ENCODE measurements around the gene HSPE1. TPM values are rescaled to one million over a fixed set of nuclear protein-coding genes. Genes with fewer than 3 reads are reported as not detected.
A peak's percentile ranks its signal among the peaks of the same experiment; 100 is the strongest.
"Not testable (repeated sequence)": the region's sequence is repeated elsewhere in the genome, so short reads cannot be mapped to it uniquely, and the experiment has no call there.

Gene HSPE1
- total RNA-seq, 1 donor from 2014 or later, result 115 TPM

DNA sequence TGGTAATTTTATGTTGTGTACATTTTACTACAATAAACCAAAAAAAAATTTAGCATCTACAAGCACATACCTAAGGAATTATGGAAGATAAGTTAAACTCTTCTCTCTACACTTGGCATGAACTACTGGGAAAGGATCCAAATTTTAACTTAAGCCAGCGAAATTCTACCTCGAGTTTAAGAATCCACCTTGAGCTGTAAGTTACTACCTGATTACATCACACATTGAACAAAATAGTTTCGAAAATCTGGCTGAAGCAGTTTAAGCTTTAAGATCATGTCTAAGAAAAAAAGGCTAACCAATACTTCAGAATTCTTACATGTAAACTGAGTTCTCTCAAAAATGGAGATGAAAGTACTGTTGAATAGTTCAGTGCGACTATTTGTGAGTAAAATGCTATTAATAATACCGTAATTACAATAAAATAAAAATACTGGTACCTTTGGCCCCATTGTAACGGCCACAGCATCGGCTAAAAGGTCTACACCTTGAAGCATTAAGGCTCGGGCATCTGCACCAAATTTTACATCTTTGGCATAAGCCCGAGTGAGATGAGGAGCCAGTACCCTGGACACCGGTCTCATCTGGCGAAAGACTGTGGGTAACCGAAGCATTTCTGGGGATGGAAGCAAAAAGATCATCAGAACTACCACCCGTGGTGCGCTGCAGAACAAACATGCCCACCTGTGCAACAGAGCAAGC lies 1.8 kb upstream of the HSPE1 start:
- DNase-seq (ENCODE audit: low read depth, low spot score), result no peak

DNA sequence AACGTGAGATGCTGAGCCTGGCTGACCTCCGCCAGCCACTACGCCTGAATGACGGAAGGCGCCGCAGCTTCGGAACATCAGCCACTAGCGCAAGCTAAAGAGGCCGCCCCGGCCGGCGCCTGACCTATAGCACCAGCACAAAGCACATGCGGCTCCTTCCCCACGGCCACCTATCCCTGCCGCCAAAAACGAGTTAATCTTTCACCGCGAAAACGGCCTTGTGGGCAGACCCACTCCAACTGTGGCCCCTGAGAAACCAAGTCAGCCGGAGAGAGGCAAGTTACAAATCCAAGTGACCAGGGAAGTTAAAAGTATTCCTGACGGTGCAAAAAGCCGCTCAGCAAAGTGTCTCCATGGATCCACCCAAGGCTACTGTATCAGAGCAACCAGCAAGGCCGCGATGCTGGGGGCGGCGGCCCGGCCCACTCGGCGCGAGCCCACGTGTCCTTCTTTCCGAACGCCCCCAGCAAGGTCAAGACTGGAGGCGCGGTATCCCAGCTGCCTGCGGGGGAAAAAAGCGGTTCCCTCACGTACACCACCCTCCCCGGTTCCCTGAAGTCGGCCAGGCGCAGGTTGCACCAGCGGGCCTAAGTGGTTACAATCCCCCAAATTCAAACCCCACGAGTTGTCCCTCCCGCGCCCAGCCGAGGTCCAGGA lies 1.1 kb upstream of the HSPE1 start:
- no peak for DNase-seq (ENCODE audit: low read depth, low spot score)

- DNase-seq (ENCODE audit: low read depth, low spot score), result no peak
Measured at GRCh38 chr2:197500503-197501131, 438 bp downstream of the HSPE1 start.

DNA sequence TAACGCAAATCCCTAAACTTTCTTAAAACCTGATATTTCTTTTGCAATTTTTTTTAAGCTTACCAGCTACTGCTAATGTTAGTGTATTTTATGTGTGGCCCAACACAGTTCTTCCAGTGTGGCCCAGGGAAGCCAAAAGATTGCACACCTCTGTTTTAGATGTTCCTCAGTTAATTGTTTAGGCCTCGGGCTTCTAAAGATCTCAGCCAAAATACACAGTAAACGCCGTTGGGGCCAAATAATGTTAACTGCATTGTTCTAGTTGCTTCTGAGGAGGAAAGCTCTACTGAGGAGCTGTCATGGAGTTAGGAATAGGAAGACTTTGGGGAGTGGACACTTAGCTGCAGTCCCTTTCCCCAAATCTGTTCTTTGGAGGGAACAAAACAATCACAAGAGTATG lies 2.0 kb downstream of the HSPE1 start:
- no peak for DNase-seq (ENCODE audit: low read depth, low spot score)

- no peak for DNase-seq (ENCODE audit: low read depth, low spot score)
Measured at GRCh38 chr2:197502685-197503084, 2.5 kb downstream of the HSPE1 start.

DNA sequence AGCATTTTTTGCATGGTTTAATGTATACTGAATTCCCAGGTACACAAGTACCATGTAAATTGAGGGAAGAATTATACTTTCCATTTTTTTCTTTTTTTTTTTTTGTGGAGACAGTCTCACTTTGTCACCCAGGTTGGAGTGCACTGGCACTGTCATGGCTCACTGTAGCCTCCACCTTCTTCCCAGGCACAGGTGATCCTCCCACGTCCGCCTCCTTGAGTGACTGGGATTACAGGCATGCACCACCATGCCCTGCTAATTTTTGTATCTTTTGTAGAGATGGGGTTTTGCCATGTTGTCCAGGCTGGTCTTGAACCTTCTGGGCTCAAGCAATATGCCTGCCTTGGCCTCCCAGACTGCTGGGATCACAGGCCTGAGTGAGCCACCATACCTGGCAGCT lies 3.8 kb downstream of the HSPE1 start:
- no peak for DNase-seq (ENCODE audit: low read depth, low spot score)

DNA sequence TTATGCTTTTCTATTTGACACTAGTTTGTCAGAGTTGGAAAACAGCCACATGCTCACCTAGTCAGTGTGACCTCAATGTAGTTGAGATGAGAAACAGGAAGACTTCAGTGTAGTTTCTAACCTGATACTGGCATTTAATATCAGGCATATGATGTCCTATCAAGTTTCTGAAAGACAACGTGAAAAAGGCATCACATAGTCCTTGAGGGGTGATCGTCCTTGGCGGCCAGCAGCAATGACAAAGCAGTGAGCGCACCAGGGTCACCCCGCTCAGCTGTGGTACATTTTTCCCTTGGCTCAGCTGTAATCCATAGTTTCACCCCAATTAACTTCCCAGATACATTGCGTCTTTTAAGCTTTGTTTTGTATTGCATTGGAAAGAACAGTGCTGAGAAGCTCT lies 4.3 kb downstream of the HSPE1 start:
- DNase-seq (ENCODE audit: low read depth, low spot score), result no peak

GRCh38 chr2:197506658-197507057 lies 6.5 kb downstream of the HSPE1 start:
- no peak for DNase-seq (ENCODE audit: low read depth, low spot score)

- no peak for DNase-seq (ENCODE audit: low read depth, low spot score)
Measured at GRCh38 chr2:197513915-197514314, 13.7 kb downstream of the HSPE1 start.

DNA sequence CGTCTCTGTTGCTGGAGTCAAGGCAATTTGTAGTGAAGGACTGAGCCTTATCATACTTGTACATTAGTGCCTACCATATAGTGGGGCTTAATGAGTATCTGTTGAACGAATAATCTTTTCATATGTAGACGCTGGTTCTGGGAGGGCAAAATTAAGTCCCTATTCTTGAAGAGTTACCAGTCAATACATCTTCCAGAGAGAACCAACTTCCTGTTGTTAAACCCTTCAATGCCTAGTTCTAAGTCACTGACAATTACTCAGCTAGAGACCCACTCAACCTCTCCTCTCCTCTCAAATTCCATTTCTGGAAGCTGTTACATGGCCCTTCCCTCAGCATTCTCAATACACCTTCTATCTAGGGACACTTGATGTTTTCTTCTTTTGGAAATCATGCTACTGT lies 14.6 kb downstream of the HSPE1 start:
- DNase-seq (ENCODE audit: low read depth, low spot score), result no peak

DNA sequence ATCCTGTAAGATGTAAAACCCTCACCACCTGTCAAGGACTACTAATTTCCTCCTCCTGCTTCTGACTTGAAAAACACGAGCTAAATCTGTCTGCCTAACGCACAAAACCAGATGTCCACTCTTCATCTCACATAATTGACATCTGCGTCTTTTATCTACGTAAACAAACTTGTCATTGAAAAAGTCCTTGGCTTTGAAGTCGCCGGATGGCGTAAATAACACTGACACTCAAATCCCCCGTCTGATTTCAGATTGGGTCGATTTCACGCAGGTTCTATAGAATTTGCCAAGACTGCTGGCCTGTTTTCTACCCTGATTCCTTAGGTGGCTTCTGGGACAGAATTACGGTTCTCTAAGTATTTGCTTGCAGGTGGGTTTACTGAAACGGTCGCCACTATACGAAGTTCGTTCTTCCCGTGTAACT lies 15.1 kb downstream of the HSPE1 start:
- no peak for DNase-seq (ENCODE audit: low read depth, low spot score)

DNA sequence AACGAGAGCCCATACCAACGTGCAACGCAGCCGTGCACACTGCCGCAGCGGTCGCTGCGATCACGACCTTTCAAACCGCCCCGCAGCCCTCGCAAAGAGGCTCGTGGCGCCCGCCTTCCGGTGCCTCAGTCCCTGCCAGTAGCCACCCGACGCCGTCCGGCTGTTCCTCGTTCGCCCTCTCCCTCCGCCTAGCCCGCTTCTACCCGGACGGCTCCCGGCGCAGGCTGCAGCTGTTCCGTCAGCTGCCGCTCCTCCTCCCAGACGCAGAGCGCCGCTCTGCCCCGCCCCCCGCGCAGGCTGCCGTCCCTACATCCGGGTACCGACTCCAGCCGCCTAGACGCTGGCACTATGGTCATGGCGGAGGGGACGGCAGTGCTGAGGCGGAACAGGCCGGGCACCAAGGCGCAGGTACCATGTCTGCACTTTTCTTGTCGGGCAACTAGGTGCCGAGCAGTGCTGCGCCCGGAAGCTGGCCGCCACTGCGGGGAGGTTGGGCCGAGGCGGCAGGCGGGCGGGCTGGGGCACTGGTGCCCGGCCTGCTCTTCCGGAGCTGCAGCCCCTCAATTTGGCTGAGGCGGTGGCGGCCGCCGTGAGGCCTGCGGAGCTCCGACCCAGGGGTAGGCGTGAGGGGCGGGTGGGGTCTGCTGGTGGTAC lies 15.7 kb downstream of the HSPE1 start, which contains the start of gene MOB4:
Gene MOB4 (plus strand): TSS at position 328 of the 654 bp plus-strand sequence. CDS start 21 bp downstream, at position 349.
- peak; percentile 74 for DNase-seq (ENCODE audit: low read depth, low spot score)

DNA sequence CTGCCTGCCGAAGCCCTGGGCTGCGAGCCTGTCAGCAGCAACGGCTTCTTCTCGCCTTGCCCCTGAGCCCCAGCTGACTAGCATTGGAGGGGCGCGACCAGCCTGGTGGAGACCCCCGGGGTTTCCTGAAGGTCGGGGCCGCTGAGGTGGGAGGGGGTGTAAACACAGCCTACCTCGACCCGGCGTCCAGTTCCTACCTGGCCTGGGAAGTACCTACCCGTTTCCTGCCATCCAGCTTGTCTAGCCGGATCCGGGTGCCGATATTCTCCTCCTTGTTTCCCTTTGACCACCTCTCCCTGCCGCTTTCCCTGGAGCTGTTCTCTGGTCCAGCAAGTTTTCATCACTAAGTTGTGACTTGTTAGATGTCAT lies 16.2 kb downstream of the HSPE1 start:
- DNase-seq (ENCODE audit: low read depth, low spot score), result no peak

- DNase-seq (ENCODE audit: low read depth, low spot score), result no peak
Measured at GRCh38 chr2:197517150-197517549, 17.0 kb downstream of the HSPE1 start.

DNA sequence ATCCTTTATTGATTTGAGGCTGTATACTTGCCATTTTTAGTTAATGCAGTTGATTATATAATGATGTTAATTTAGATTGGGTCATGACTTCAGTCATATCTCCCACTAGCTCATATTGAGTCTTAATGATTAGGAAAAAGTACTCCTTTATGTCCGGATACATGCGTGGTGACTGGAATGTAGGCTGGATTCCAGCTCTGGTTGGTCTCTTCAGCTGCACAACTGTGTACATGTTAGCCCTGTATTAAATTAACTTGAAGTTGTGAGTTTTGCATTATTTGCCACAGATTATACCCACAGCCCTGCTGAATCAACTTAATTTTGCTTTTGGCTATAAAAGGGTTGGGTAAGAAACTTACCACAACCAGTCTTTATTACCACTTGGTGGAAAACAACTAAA lies 38.2 kb downstream of the HSPE1 start:
- DNase-seq (ENCODE audit: low read depth, low spot score), result no peak

- DNase-seq (ENCODE audit: low read depth, low spot score), result no peak
Measured at GRCh38 chr2:197539734-197540133, 39.6 kb downstream of the HSPE1 start.

GRCh38 chr2:197543206-197543605 lies 43.0 kb downstream of the HSPE1 start:
- DNase-seq (ENCODE audit: low read depth, low spot score), result no peak

GRCh38 chr2:197547163-197547900 lies 47.2 kb downstream of the HSPE1 start:
- DNase-seq (ENCODE audit: low read depth, low spot score), result no peak

DNA sequence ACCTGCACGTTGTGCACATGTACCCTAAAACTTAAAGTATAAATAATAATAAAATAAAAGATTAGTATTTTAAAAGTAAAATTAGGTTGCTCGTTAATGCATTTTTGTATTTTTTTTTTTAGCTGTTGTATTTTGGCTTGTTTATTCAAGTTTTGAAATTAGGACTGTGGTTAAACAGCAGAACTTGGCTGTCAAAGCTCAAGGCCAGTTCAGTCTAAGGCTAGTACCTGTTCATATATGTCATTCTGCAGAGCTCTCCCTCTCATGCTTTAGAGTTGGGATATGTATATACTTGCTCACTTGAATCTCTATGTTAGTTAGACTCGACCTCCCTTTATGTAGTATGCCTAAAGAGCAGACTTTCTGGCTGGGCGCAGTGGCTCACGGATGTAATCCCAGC lies 48.4 kb downstream of the HSPE1 start:
- DNase-seq (ENCODE audit: low read depth, low spot score), result no peak

GRCh38 chr2:197551260-197551659 lies 51.1 kb downstream of the HSPE1 start:
- DNase-seq (ENCODE audit: low read depth, low spot score), result not testable (repeated sequence)

All from pulmonary artery endothelial cell (primary cell).